GM21786 (cell line): ENCODE results near the gene PTH2.

ENCODE experiments used
- ATAC-seq: cut with Tn5 transposase; IDR thresholded peaks from one replicate; pipeline ENCODE4 v1.9.1; 2021; ENCODE audit not compliant: unreplicated experiment

Gene PTH2

DNA sequence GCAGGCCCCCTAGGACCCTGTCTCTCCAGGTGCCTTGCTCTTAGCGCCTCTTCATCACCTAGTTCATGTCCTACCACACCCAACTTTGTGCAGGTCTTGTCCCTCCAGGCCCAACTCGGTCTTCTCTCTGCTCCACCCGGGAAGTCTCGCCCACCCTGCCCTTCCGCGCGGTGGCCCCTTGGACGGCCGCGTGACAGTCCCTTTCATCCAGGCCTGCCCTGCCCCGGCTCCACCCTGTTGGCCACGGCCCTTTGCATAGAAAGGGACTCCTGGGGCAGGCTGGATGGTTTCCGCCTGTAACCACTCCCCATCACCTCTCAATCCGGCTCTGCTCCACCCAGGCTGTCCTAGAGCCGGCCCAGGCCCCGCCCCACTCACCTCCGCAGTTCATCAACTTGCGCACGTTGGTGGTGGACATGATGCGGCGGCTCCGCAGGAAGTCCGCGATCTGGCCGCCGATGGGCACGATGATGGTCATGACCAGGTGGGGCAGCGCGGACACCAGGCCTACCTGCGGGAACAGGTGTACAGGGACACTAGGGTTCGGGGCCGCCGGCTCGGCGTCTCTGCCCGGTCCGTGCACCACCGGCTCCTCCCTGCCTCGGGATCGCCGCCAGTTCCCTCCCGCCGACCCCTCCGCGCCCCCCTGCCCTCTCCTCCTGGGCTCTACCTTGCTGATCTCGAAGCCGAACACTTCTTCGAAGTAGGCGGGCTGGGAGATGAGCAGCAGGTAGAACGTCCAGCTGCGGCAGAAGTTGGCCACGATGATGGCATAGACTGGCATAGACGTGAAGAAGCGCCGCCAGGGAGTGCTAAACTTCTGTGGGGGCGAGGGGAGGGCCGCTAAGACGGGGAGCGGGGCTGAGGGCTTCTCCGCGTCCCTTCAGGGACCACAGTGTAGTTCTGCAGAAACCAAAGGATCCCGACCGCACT is 9.2 kb upstream of the PTH2 start:
- no peak for ATAC-seq

DNA sequence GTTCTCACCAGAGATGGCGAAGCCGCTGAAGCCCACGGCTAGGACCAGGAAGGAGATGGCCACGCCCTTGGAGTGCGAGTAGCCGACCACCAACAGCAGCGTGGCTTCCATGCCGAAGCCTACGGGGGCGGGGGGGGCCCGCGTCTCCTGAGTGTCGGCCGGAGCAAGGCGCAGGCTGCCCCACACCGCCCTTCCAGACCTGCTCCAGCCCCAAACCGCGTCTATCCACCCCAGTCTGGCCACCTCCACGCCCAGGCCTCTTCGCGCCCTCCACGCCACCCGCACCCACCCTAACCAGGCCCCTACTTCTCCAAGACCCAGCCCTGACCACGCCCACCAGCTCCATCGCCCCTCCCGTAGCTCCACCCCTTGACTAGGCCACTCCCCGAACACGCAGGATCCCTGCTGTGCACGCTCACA is 8.1 kb upstream of the PTH2 start:
- no peak for ATAC-seq

DNA sequence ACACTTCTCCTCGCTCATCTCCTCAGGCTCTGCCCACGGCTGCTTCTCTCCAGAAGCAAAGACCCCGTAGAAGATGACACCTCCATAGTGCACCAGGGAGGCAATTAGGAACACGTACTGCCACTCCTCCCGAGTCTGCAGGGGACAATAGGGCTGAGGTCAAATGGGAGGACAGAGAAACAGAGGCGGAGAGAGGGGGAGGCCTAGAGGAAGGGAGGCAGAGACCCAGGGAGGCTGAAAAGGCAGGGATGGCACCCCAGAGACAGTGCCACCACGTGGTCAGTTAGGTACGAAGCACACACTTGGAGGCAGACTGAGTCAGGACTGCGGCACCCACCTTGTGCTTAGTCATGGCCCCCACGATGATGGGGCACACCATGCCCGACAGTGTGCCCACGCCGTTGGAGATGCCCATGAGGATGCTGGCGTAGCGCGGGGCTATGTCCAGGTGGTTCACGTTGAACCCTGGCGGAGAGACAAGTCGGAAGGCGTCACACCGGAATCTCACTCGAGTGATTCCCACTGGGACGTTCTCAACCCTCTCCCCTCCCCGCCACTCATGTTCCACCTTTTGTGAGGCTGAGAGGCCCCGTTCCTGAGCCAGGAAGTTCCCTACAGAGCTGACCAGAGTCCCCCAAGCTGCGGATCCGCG is 7.6 kb upstream of the PTH2 start:
- no peak for ATAC-seq

DNA sequence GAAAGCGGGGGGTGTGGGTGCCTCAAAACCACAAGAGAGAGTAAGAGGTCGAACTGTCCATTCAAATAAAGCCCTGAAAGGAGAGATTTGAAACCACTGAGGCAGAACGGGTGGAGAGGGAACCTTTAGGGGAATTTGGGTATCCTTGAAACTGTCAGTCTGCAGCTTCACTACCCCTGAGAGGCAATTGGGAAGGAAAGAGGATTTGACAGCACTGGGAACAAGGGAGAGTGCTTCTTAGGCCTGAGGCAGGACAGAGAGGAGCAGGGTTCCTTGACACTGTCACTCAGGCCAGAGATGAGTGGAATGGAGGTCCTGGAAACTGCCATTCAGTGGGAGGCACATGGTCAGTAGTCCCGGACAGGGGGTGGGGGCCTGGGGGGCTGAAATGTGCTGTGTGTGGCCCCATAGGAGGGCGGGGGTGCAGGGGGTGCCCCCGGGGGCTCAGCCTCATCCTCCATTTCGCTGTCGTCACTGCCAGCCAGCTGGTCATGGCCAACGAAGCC is 7.0 kb upstream of the PTH2 start:
- ATAC-seq, result no peak

DNA sequence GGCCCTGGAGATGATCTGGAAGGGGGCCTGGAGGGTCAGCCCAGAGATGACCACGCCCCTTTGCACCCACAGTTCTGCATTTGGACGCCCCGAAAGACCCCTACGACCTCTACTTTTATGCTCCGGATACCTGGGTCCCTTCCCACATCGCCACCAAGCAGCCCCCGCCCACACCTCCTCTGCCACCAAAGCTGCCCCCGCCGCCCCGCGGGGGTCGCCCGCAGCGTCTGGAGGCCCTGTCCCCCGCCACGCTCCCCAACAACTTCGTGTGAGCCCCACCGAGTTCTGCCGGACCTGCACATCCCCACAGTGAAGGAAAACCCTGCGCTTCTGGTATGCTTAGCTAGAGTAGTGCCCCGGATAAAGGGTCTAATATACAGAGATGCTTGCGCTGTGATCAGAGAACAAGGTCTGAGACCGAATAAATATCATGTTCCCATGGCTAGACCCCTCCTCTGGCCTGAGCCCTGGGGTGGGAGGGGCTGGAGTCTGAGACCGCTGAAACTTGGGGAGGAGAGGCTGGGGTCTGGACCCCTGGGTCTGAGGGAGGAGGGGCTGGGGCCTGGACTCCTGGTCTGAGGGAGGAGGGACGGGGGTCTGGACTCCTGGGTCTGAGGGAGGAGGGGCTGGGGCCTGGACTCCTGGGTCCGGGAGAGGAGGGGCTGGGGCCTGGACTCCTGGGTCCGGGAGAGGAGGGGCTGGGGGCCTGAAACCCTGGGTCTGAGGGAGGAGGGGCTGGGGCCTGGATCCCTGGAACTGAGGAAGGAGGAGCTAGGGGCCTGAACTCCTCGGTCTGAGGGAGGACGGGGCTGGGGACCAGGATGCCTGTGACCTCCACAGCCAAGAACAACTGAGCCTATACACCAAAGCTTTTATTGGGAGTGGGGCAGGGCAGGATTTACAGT is 5.6 kb upstream of the PTH2 start:
- ATAC-seq, result no peak

DNA sequence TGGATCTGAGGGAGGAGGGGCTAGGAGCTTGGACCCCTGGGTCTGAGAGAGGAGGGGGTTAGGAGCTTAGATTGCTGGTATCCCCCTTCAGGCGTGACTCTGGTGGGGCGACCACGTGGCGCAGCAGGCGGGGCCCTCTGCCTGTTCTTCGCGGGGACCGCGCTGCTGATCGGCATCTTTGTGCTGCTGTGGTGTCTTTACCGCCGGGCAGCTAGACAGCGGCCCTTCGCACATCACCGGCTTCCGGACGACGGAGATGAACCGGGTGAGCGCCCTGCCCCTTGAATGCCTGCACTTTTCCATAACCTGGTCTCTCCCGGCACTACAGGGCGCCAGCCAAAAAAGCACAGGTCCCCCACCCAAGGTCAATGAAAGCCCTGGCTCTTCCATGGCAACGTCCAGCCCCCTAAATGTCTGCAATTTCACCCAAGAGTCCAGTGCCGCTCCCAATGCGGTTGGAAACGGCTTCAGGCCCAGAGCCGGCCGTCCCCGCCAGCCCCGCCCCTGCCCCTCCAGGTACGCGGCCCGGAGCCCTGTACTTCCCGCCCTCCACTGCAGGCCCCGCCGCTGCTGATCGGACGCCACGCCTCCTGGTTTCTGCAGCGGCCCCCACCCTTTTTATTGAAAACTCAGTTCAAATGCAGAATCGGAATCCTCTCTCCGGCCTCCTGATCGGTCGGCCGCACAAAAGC is 4.8 kb upstream of the PTH2 start:
- ATAC-seq, result no peak

DNA sequence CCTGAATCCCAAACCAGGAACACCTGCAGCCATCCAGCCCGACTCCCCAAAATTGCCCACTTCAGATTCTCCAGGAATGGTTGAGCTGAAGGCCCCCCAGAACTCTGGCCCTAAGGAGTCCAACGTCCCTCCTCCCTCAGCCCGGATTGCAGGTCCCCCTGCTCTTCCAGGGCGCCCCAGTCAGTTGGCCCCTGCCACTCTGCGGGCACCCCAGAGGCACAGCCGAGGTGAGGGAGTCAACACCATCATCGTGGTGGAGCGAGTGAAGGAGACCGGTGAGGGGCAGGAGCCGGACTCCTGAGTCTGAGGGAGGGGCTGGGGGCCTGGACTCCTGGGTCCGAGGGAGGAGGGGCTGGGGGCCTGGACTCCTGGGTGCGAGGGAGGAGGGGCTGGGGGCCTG is 4.1 kb upstream of the PTH2 start:
- no peak for ATAC-seq

DNA sequence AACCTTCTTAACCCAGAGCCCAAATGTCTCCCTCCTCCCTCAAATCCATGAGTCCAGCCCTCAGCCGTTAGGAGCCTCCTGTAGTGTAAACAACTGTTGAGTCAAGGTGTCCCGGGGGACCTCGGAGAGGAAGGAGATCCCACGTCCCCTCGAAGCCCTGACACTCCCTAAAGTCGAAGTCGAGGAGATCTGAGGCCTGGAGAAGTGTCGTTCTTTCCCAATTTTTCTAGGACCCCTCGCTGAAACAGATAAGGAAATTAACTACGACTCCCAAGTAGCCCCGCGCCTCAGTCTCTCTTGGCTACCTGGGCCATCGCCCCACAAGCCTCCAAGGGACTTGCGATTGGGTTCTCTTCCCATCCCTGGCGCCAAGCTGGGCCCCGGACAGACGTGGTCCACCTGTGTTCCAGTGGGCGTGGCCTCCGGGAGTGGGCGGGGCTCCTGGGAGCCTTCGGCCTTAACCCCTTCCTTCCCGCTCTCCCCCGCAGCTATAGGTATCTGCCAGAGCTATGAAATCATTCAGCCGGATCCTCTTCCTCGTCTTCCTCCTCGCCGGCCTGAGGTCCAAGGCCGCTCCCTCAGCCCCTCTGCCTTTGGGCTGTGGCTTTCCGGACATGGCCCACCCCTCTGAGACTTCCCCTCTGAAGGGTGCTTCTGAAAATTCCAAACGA is 2.8 kb upstream of the PTH2 start:
- ATAC-seq, result no peak

DNA sequence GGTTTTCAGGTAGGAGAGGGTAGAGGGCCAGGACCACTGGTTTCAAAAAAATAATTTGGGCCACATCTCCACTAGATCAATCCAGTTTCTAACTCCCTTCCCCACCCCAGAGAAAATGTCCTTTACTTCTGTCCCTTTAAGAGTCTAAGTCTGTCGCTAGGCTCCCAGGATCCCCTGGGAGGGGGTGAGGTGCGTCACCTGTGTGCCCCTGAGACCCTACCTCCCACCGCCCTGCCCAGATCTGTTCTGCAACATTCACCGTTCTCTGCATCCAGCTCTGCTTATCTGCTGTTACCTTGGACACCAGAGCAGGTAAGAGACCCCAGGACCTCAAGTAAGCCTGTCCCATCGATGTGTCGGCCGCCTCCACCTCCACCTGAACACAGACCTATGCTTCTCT is 1.9 kb upstream of the PTH2 start, which contains the start of gene GFY:
GFY (plus strand) TSS at position 211 of the 400 bp plus-strand sequence. CDS start 1,043 bp downstream, outside the sequence.
- ATAC-seq, result no peak

DNA sequence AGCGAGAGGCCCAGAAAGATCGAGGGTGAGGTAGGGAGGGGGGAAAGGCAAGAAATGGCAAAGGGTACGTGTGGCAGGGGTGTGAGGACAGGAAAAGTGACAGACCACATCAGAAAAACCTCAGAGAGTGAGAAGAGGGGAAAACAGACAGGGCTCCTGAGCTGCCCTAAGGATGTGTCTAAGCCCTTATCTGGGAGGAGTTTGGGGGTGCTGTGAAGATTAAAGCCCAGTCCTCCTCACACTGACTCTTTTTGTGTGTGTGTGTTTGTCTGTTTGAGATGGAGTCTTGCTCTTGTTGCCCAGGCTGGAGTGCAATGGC is 703 bp upstream of the PTH2 start:
- no peak for ATAC-seq

DNA sequence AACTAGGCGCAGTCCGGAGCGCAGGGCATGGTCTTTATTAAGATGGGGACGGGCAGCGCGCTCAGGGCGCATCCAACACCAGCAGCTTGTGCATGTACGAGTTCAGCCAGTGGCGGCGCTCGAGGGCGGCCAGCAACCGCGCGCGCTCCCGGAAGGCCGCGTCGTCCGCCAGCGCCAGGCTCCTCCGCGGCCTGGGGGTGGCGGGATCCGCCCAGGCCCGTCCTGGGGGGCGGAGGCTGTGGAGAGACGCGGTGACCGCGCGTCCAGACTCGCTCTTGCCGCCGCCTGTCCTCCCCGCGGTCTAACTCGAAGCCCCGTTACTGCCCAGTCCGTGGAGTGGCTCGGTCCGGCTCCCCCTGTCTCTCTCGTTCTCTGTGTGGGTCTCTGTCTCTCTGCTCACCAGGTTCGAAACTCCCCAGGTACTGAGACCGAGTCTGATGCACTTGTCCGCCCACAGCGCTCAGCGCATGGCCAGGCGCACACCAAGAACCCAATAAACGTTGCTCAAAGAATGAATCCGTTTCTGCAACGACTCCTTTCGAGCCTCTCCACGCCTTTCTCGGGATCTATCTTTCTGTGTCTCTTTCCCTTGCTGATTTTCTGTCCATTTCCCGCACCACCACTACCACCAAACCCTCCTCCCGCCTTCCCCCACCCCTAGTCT is 702 bp downstream of the PTH2 start:
- ATAC-seq, result no peak

DNA sequence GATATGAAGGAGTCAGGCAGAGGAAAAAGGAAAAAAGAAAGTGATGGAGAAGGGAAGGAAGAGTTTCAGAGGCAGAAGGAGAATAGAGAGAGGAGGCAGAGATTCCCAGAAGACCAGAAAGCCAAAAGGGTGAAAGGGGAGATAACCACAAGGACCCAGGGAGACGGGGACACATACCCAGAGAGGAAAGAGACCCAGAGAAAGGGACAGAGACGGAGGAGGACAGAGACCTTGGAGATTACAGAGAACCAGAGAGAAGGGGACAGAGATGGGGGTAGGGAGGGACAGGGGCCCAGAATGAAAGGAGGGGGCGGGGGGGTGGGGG is 1.4 kb downstream of the PTH2 start:
- no peak for ATAC-seq

DNA sequence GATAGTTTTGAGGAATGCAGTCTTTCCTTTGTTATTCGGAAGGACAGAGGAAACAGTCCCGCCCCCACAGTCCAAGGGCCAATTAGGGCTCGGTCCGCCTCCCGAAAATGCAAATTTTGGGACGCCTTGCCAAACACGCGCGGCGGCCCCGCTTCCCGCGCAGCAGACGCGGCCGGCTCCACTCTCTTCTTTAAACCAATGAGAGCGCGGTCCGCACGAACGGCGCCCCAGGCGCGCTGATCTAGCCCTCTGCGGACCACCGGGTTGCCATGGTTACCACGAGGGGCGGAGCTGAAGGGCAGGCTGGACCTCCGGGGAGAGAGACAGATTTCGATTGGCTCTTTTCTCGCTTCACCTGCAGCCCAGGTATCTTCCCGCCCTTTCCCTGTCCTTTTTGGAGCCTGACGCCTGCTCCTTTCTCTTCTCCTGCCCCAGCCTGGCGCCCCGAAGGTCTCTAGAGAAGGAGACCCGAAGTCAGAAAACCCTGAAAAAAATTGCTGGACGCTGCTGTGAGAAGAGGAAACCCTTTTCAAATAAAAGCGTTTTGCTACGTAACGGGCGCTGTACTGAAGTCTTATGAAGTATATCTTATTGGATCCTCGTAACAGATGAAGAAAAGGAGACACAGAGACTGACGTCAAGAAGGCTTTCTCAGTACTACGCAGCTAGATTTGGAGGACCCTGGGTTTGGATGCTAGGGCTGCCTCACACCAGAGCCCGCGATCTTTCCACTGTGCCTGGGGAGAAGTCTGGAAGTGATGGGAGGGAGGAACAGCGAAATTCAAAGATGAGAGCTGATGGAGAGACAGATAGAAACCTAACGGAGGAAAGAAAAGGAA is 2.0 kb downstream of the PTH2 start:
- no peak for ATAC-seq

DNA sequence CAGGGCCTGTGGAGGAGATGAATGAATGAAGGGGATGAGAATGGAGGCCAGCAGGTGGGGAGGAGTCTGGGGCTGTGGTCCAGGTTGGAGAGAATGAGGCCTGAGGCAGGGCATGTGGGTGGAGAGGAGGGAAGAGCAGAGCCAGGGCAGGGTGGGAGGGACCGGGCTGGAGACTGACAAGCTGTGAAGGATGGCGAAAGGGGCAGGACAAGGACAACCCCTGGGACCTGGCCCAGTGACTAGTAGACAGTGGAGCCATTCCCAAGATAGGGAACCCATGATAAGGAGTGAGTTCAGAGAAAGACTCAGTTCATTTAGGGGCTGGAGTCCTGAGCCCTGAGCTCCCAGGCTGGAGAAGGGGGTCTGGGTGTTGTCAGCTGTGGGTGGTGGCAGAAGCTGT is 3.0 kb downstream of the PTH2 start:
- no peak for ATAC-seq

DNA sequence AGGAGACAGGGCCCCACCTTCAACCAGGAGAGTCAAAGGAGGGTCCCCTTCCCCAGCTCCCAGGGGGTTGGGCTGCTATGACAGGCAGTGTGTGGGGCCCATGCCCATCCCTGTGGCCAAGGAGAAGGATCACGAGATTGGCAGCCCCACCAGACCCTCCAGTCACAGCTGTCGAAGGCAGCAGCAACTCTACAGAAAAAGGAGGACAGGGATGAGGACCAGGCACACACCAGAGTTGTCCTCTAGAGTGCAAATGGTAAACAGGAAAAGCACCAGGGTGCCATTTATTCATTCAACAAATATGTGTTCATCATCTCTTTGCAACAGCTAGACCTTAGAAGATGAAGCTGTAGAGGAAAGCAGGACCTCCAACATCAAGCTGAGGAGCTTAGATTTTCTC is 4.1 kb downstream of the PTH2 start:
- ATAC-seq, result no peak

DNA sequence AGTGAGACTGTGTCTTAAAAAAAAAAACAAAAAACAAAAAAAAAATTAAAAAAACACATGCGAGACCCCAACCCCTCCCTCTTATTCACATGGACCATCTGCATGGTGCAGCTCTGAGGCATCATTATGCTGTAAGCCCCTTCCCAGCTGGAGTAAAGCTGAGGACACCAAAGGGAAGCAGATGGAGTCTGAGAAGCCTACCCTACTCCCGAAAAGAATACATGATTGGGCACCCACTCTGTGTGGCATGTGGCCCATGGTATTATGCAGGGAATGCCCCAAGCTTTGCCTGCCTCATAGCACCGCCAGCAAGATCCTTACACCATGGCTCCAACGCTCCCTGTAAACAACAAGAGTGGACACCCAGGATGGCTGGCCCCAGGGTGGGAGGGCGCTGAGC is 4.7 kb downstream of the PTH2 start:
- no peak for ATAC-seq

DNA sequence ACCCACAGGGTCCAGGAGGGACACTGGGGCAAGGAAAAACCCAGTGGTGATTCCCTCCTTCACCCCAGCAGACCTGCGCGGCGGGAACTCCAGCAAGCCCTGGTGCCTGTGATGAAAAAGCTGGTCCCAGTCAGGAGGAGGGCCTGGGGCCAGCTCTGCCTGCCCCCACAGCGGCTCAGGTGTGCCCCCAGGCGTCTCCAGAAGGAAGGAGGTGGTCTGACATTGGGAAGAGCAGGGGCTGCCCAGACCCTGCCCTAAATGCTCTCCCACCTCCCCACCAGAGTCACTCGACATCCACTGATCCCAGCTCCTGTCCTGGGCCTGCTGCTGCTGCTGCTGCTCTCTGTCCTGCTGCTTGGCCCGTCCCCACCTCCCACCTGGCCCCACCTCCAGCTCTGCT is 6.2 kb downstream of the PTH2 start:
- no peak for ATAC-seq

DNA sequence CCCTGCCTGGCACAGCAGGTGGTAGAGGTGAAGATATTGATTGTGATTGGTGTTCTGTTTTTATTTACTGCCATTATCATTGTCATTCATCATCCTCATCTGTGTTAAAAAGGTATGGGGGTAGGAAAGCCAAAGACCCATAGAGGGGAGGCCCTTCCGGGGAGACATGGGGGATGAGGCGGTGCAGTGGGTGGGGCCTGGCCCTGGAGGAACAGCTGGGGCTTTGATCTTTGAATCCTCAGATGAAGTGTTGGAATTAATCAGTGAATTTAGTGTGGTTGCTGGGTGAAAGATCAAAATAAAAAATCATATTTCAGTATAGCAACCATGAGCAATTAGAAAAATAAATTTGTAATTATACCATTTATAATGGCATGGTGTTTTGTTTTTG is 7.4 kb downstream of the PTH2 start:
- no peak for ATAC-seq
